Astrocyte of the cerebellum (primary cell): Measurements from ENCODE around the gene DLG2.
"Not testable (repeated sequence)": the region's sequence is repeated elsewhere in the genome, so short reads cannot be mapped to it uniquely, and the experiment has no call there.

ENCODE experiments used
- DNase-seq: peaks from one replicate; pipeline ENCODE4 v3.0.0-alpha.2; 2011; ENCODE audit warnings: low read depth
- H3K4me3 ChIP-seq: 2 replicates; pipeline ENCODE4 v1.5.1; 2011; ENCODE audit warnings: mild to moderate bottlenecking, low read depth, low read length, moderate library complexity
- in situ Hi-C: cut with HindIII; loops from 2 replicates; pipeline ENCODE4 v1.10.0; 2017; ENCODE audit warnings: low sequenced_read_pairs
- TF ChIP-seq, protein P1 (sequence below): IDR thresholded peaks from 2 replicates; pipeline ENCODE4 v1.5.1; 2012; ENCODE audit warnings: low read length, low read depth, moderate library complexity, mild to moderate bottlenecking; ENCODE audit errors: missing control alignments

DLG2 gene

DNA sequence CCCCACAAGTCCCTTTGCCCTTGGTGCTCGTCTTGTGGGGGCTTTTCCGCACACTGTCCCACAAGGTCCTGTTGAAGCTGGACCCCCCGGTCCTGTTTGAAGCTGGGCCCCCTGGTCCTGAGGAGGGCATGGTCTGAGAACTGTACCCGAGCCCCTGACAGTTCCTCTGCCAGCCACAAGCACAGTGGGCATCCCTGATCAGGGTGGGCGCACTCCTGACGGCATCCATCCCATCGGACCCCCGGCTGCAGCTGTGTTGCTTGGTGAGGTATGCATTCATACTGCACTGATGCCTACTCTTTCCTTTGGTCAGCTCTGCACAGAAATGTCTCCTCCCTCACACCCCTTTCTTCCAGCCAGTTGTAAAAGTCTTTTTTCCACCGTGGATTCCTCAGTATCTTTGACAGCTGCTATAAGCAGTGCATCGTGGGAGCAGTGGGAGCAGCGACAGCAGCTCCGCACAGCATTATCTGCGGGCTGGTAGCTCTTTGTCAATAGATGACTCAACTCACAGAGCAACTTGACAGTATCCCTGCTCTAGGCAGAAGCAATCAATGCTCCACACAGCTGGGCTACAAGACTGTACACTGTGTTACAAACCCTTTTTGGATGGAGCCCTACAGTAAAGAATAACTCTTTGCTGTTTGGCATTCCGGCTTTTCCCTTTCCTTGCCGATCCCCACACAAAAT lies 1310.1 kb downstream of the DLG2 start:
- peak; percentile 1 for DNase-seq
- no peak overlapping the region for H3K4me3 ChIP-seq
- in situ Hi-C loops = no loop called here
- TF ChIP-seq, protein P1, sequence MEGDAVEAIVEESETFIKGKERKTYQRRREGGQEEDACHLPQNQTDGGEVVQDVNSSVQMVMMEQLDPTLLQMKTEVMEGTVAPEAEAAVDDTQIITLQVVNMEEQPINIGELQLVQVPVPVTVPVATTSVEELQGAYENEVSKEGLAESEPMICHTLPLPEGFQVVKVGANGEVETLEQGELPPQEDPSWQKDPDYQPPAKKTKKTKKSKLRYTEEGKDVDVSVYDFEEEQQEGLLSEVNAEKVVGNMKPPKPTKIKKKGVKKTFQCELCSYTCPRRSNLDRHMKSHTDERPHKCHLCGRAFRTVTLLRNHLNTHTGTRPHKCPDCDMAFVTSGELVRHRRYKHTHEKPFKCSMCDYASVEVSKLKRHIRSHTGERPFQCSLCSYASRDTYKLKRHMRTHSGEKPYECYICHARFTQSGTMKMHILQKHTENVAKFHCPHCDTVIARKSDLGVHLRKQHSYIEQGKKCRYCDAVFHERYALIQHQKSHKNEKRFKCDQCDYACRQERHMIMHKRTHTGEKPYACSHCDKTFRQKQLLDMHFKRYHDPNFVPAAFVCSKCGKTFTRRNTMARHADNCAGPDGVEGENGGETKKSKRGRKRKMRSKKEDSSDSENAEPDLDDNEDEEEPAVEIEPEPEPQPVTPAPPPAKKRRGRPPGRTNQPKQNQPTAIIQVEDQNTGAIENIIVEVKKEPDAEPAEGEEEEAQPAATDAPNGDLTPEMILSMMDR = no peak

DNA sequence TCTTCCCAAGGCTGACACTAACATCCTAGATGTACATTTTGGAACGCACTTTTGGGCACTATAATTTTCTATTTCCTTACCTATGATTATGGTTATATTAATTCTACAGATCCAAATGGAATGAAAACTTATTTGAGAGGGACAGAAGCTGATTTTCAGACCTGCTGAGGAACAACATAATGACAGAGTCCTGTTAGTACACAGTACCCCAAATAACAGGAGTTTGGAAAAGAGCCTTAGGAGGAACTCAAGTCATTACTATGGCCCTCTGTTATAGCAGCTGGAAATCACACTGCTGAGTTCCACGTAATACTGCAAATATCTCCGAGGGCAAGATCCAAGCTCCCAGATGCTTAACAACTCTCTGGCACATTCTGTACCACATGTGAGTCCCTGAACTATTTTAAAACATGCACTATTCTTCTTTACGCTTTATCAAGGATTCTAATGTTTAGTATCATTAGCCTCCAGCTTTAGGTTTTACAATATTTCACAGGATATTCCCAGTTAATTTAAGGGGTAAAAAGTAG lies 1313.2 kb downstream of the DLG2 start:
- TF ChIP-seq, protein P1 = no peak
- no peak for DNase-seq
- in situ Hi-C loops = no loop called here
- no peak overlapping the region for H3K4me3 ChIP-seq

DNA sequence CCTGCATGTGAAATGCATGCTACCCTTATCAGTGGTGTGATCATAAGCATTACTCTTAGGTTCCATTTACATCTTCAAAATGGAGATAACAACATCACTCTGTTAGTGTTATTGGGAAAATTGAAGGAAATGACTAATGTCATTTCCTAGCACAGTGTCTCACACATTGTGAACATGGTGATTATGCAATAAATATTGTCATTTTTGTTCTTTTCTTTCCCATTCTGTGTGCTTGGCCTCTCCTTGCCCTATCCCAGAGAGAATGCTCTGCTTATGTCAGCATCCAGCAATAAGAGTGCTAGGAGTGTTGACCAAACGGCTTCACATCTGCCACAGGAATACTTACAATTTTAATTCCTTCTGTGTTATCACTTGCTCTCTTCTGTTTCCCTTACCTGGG lies 1316.9 kb downstream of the DLG2 start:
- in situ Hi-C loops = no loop called here
- DNase-seq = no peak
- no peak overlapping the region for H3K4me3 ChIP-seq
- TF ChIP-seq, protein P1 = no peak

DNA sequence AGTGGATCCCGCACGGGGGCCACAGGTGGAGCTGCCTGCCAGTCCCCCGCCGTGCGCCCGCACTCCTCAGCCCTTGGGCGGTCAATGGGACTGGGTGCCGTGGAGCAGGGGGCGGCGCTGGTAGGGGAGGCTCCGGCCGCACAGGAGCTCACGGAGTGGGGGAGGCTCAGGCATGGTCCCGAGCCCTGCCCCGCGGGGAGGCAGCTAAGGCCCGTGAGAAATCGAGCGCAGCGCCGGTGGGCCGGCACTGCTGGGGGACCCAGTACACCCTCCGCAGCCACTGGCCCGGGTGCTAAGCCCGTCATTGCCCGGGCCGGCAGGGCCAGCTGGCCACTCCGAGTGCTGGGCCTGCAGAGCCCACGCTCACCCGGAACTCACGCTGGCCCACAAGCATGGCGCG lies 1318.7 kb downstream of the DLG2 start:
- DNase-seq, in situ Hi-C loops, H3K4me3 ChIP-seq: not testable (repeated sequence)

DNA sequence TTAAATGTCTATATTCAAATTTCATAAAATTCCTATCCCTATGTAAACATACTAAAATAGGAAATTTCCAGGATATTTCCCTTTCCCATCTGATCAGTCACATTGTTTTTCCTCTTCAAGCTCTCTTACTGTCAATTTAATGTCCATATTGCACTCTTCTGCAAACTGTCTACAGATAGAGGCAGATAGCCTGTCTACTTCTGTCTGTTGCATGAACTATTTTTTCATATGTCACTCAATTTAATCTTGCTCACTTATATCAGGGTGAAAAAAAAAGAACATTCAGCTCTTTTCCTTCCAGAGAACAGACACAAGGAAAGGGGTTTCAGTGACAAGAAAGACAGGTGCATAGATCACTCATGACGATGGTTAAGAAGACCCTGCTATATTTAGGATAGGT lies 1327.1 kb downstream of the DLG2 start:
- TF ChIP-seq, protein P1 = no peak
- in situ Hi-C loops = no loop called here
- DNase-seq = no peak
- H3K4me3 ChIP-seq = no peak overlapping the region

DNA sequence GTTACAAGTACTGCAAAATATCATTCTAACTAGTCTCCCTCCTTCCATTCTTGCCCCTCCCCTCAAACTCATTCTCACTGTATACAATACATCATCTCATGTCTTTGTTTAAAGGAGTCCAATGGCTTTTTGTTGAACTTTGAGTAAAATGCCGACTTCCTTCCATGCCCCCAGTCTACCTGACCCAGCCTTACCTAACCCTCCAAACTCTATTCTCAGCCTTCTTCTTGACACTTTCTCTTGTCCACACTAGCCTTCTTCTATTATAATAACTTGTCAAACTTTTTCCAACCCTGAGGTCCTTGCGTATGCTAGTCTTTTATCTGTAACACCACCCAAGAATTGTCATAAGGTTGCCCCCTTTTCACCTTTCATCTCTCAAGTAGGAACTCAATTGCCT lies 1329.6 kb downstream of the DLG2 start:
- no peak overlapping the region for H3K4me3 ChIP-seq
- in situ Hi-C loops = no loop called here
- no peak for DNase-seq
- TF ChIP-seq, protein P1 = no peak

DNA sequence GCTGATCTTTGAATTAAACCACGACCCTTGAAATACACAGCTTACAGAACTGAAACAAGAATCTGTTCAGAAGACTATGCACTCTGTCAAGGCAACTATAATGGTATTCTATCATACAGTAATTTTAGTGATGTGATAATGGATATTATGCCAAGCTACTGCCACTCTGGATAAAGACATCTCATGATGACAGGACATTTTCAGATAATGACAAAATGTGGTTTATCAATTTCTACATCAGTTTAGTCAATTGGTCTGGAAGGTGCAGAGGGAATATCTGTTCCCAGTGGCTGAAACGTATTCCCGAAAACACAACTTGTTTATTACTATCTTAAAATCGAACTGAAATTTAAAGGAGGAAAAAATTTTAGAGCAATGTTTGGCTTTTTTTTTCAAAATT lies 1331.3 kb downstream of the DLG2 start:
- no peak for DNase-seq
- TF ChIP-seq, protein P1 = no peak
- no peak overlapping the region for H3K4me3 ChIP-seq
- in situ Hi-C loops = no loop called here
